ENCODE measurements around the gene SPP1.

The SPP1 gene

GRCh38 chr4:88029556-88029955, 54.0 kb downstream of the SPP1 start:
- no peak overlapping the region for H3K9ac ChIP-seq (ENCODE audit: low read length in 5 of 5)
- H3K9me3 ChIP-seq (ENCODE audit: control insufficient read depth in 5 of 5, low read length in 5 of 5), result peaks cover 0 to 9% (median 4%) of the 10 kb centered on the region in 5 donors
- no peaks in the 10 kb centered on the region for H3K27me3 ChIP-seq (ENCODE audit: control insufficient read depth in 5 of 5, insufficient read depth in 4 of 5, low read length in 5 of 5)
- H3K36me3 ChIP-seq (ENCODE audit: control insufficient read depth in 5 of 5, insufficient read depth in 5 of 5, low read length in 5 of 5), result peaks cover 0 to 18% (median 9%) of the 10 kb centered on the region in 5 donors
- peaks cover 0 to 15% (median 10%) of the 10 kb centered on the region in 5 donors for H3K4me1 ChIP-seq (ENCODE audit: control insufficient read depth in 5 of 5, insufficient read depth in 5 of 5, low read length in 5 of 5)
- H3K27ac ChIP-seq (ENCODE audit: low read depth, low read length), result no peak overlapping the region
- H3K4me3 ChIP-seq (ENCODE audit: low read depth in 1 of 5, low read length in 5 of 5), result no peak overlapping the region

GRCh38 chr4:88030565-88031310, 55.2 kb downstream of the SPP1 start:
- no peak overlapping the region for H3K27ac ChIP-seq (ENCODE audit: low read depth, low read length)

More at GRCh38 chr4:88030565-88031310, 55.2 kb downstream of the SPP1 start:
- H3K9me3 ChIP-seq (ENCODE audit: control insufficient read depth in 5 of 5, low read length in 5 of 5), result peaks cover 0 to 6% (median under 1%) of the 10 kb centered on the region in 5 donors
- no peaks in the 10 kb centered on the region for H3K27me3 ChIP-seq (ENCODE audit: control insufficient read depth in 5 of 5, insufficient read depth in 4 of 5, low read length in 5 of 5)
- peaks cover 2 to 18% (median 6%) of the 10 kb centered on the region in 5 donors for H3K36me3 ChIP-seq (ENCODE audit: control insufficient read depth in 5 of 5, insufficient read depth in 5 of 5, low read length in 5 of 5)
- H3K9ac ChIP-seq (ENCODE audit: low read length in 5 of 5), result no peak overlapping the region
- no peak overlapping the region for H3K4me3 ChIP-seq (ENCODE audit: low read depth in 1 of 5, low read length in 5 of 5)
- peaks cover 0 to 15% (median 11%) of the 10 kb centered on the region in 5 donors for H3K4me1 ChIP-seq (ENCODE audit: control insufficient read depth in 5 of 5, insufficient read depth in 5 of 5, low read length in 5 of 5)
